EH (cell line): ENCODE results near the gene DTNA.
A peak's percentile ranks its signal among the peaks of the same experiment; 100 is the strongest.
"Not testable (repeated sequence)": the region's sequence is repeated elsewhere in the genome, so short reads cannot be mapped to it uniquely, and the experiment has no call there.

Source experiments
- DNase-seq: peaks from one replicate; pipeline ENCODE4 v3.0.0-alpha.2; 2015; ENCODE audit warnings: low read depth

Gene DTNA

DNA sequence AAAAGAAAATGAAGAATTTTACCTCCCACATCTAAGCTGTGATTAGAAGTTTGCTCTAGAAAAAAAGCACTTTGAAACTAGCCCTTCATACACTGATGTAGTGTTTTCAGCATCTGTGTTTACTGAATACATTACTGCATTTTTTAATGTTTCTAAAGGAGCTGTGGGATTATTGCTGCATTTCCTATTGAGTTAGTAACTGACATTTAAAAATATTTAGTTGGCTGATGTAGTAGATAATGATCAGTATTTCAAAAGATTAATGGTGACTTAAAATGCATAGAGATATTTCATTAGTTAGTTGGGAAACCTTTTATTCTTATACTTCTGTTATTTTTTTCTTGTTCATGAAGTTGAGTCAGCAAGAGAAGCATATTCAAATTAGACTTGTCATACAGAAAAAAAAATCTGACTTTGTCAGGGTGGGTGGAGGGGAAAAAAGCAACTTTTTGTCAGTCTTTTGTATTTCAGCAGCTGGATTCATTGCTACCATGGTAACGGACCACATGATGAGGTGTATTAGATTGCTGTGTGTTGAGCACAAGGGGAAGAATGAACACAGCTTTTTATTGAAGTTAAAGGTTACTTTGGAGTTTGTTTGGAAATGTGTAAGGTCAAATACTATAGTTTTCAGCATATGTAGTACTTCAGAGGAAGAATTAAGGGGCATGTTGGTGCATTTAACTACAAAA is at the start of gene DTNA:
DTNA (plus strand) TSS at position 549 of the 692 bp plus-strand sequence. CDS start 45,679 bp downstream, outside the sequence.
- DNase-seq, result peak; percentile 89

DNA sequence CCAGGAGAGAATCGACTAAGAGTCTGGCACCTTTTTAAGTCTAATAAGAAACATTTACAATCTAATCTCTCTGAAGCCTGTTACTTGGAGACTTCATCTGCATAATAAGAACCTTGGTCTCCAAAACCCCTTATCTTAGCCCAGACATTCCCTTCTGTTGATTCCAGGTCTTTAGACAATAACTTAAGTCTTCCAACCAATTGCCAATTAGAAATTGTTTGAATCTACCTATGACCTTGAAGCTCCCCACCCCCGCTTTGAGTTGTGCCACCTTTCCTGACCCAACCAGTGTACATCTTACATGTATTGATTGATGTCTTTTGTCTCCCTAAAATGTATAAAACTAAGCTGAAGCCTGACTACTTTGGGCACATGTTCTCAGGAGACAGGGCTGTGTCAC is 49.5 kb upstream of the DTNA start:
- no peak for DNase-seq

DNA sequence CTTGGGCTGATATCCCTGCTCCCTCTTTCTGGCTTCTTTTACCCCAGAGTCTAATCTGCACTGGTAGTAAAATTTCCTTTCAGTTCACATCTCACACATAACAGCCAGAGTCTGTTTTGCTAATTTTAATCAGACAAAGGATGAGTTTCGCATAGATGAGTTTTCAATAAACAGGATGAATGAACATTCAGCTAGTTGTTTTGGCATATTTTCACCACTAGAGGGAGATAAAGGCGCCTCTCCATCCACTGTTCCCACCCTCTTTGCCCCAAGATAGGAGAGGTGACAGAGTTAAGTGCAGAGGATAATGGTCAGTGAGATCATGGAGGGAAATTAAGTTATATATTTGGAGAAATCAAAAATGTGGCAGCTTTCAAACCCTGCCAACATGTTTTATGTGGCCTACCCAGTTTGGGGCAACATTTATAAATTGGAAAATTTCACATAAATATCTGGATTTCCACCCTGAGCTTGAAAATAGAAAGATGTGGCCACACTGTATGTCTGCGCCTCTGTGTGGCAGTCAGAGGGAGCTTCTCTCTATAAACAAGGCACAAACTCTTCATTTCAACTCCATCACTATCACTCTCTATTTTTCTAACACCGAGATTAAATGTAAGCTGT is 48.5 kb upstream of the DTNA start:
- DNase-seq, result peak; percentile 64

DNA sequence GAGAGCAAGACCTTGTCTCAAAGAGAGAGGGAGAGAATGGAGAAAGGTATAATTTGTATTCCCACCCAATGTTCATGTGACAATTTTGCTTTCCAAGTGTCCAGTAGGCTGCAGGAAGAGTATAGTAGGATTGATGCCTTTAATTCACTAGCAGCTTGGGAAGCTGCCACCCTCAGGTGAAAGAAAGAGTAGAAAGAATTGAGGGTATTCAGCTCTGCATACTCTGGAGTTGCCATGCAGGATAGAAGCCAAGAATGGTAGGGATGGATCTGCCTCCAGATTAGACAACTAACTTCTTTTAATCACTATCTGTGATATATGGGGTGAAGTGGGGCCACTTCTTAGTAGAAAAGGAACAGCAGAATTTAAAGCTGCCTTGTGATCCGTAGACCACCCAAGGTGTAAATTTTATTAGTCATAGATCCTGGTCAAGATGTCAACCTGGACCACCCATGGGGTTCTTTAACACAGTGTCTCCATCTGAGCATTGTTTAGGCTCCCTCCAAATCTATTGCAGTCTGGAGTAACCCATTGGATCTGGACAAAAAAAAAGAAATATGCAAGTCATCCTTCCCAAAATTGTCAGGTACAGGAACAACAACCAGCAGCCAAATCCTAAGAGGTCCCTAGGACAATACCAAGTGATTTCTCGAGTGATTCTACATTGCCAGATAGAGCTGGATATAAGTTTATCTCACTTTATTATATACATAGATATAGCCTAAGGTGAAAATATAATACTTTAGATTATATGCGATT is 33.1 kb upstream of the DTNA start:
- no peak for DNase-seq

DNA sequence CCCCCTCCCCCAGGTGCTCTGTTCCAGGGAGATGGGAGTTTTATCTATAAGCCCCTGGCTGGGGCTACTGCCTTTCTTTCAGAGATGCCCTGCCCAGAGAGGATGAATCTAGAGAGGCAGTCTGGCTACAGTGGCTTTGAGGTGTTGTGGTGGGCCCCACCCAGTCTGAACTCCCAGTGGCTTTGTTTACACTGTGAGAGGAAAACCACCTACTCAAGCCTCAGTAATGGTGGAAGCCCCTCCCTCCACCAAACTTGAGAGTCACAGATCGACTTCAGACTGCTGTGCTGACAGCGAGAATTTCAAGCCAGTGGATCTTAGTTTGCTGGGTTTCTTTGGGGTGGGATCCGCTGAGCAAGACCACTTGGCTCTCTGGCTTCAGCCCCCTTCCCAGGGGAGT is 20.3 kb upstream of the DTNA start:
- not testable (repeated sequence) for DNase-seq

DNA sequence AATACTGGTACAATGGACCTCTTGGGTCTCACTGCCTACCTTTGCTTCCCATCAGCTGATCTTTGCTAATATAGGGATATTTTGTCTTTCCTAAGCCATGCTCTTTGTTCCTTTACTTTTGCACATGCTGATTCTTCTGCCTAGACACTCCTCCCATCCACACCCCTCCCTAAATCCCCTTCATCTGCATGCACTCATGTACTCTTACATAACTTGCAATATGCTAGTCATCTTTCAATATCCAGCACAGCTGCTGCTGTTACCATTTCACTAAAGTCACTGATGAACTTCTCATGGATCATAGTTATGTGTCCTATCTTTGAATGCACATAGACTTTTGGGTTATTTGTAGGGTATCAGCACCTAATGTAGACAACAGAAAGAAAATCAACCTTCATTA is 18.5 kb upstream of the DTNA start:
- no peak for DNase-seq

DNA sequence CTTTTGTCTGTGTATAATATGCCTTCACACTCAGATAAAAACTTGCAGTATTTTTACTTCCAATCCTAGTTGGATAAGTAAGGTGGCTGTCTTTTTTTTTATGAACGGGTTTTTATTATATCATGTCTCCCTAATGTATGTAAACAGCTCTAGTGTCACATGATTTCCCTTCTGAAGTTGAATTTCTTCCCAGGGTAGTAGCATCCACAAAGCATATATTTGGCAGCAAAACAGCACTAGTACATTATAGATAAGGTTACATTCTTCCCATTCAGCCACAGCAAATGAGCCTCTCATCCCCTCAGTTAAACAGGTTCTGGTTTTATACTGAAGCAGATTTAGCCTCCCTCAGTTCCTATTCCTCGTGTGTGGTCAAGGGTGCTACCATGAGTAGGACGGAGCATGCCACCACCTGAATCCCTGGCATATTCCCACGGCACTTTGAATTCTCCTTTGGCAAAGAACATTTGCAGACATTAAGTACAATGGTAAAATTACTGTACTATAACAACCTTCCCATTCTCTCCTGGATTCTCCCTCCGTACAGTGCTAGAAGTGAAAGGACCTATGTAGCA is 15.4 kb upstream of the DTNA start:
- no peak for DNase-seq

DNA sequence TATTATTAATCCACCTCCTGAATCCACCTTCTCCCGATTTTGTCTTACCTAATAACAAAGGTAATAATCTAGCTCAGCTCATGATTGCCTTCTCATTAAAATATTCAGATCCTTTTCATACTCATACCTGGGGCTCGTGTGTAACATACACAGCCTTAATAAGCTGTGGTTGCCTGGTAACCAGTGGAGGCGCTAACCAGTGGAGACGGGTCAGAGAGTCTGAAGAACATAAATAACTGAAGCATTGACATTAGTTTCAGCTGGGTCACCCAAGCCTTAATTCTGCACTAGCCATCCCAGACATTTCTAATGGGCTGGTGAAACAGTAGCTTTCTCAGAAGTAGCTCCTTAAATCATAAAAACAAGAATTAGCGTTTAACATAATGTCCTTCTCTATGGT is 14.8 kb upstream of the DTNA start:
- no peak for DNase-seq

DNA sequence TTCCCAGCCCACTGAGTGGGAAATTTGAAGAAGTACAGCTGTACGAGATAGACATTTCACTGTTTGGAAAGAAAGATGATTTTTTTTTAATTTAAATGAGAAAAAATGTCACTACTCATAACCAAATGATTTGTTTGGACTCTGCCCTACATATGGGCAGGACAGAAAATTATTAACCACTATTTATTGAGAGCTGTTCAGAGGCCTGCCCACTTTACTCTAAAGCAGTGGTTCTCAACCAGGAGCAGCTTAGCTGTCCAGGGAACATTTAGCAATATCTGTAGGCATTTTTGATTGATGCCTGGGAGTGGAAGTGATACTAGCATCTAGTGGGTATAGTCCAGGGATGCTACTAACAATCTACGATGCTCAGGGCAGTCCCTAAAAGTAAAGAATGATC is 13.4 kb upstream of the DTNA start:
- DNase-seq, result no peak

DNA sequence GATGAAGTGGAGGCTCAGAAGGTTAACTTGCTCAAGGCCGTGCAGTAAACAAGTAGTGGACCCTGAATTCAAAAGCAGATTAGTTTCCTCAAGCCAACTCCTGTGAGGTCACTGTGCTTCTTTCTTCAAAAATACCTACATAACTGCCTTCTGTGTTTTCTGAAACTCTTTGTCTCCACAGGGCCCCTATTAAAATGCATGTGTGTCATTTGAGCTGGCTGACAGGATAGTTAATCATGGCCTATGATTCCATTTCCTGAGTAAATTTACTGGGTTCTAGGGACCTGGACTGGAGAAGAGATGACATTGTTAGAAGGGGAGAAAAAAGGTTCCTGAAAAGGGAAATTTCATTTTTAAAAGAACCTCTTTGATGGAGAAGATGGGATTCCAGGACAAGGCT is 12.9 kb upstream of the DTNA start:
- DNase-seq, result peak; percentile 11

DNA sequence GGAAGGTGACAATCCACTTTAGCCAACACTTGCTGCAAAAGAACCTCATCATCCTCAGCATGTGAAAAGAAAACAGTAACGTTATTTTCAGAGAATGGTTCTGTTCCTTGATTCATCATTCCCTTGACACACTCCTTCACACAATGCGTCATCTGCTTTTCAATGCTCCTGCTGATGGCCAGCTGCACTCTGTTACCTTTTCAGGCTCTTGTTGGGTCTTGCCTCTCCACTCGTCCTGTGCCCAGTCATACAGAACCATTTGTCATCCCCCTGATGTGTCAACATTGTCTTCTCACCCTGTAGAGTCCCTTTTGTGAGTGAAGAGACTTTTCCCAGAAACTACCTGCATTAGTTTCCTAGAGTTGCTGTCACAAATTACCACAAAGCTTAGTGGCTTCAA is 12.2 kb upstream of the DTNA start:
- no peak for DNase-seq

DNA sequence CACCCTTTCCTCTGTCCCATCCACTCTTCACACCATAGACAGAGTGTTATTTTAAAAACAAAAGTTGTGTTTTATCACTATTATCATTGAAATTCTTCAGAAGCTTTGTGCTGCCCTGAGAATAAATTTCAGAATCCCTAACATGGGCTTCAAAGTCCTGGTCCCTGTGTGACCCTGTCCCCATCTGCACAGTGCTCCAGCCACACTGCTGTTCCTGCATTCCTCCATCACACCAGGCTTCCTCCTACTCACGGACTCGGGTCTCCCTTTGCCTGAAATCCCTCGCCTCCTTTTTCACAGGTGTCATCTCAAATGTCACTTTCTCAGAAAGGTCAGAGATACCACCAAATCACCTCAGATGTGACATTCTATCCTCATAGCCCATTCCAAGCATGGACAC is 8.2 kb upstream of the DTNA start:
- DNase-seq, result no peak

DNA sequence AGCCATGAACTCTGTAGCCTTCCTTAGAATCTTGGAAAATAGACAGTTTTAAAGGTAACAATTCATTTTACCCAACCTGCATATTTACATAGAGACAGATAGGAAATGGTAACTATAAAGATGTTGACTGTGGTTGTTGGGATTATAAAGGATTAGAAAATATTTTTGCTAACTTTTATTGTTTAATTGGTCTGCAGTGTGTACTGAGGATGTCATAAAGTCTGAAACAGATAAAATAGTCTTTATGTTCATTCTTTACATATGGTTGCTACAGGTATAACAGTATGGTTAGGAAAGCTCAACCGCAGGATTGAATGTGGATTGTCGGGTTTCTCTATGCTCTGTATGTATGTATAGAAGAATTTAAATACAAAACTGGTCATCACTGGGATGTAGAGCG is 7.3 kb upstream of the DTNA start:
- no peak for DNase-seq

DNA sequence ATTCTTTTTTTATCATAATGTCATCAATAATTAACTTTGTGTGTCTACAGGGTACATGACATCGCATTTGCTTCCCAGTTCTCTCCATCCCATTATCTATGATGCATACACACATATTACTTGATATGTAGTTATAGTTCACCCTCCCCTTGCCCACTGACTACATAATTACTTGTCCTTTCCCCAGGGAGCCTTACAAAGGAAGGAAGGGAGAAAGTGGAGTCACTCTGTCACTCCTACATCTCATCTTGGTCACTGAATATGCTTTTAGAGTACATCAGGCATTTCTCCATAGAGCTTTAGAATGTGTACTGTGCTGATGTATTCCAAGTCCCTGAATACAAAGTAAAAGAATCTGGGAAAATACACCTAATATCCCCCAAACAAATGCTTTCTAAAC is 6.0 kb upstream of the DTNA start:
- DNase-seq, result no peak

DNA sequence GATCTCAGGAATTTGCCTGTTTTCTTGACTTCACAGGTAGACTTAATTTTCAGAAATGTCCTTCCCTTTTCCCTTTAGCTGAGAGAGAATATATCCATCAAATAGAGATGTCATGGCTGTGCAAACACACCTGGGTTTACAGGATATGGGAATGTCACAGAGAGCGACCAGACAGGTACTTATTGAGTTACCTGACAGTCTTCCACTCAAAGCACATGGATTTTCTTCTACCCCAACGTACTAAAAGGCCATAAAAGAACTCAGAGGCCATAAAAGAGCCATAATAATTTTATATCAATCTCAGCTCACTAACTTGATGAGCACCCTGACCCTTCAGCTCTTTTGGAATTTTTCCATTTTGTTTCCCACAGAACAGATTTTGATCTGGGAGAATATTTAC is 5.3 kb upstream of the DTNA start:
- no peak for DNase-seq

DNA sequence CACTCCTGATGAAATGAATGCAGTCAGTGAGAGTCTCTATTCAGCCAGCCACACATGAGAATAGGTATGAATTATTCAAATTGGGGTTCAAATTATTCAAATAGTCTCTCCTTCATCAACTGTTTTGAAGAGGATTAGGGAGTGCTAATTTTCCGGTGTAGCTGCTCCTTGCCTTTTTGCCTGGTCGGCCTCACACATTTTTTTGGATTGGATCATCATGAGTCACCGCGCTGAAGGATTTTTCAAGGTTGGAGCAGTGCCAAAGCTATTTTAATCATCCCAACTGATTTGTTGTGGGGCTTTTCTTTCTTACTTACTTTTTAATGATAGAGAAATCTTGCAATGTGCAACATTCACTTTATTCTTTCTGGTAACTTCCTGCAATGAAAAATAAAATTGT is 2.4 kb upstream of the DTNA start:
- DNase-seq, result peak; percentile 93

DNA sequence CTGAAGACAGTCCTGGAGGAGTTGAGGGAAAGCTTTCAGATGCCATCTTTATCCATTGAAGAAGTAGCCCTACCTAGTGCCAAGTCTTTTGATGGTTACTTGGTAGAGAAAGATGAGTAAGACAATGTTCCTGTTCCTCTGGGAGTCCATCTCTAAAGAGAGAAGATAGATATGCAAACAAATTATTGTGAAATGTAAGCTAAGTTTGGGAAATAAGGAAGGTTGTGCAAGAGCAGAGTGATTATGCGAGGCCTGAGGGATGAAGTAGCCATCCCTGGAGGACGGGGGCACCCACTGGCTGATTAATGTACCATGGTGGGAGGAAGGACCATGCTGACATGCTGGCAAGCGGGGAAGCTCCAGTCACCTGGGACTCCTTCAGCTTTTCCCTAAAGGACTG is 994 bp upstream of the DTNA start:
- peak; percentile 90 for DNase-seq

DNA sequence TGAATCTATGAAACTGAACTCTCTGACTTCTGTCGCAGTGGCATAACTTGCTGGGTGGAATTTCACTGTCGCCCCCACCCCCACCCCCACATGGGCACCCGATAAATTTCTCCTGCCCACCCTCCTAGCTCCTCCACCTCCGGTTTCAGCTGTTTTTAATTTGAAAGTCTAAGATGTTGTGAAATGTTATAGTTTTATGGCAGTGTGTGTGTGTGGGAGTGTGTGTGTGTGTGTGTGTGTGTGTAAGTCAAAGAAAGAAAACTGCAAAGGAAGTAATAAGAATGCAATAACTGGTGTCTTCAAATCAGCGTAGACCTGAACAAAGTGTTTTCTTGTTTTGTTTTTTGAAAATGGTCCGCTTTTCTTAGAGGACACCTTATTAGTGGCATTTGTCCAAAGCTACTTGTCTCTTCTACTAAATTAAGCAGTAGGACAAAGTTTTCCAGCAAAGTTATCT is 388 bp downstream of the DTNA start:
- peak; percentile 55 for DNase-seq

DNA sequence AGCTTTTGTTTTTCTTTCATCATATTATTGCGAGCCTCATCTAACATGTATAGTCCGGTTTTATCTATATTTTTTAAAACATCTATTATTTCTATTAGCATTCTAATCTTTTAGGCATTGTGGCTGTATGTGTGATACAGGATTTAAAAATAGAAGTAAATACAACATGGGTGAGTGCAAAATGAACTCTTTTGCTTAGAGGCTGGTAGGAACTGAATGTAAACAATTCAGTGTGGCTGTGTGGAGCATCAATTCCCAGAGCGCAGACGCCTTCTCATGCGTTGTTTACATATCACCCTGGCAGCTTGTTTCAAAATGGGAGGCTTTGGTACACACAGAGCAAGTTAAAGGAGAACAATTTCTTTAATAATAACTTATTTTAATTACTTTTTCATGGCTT is 836 bp downstream of the DTNA start:
- peak; percentile 44 for DNase-seq

DNA sequence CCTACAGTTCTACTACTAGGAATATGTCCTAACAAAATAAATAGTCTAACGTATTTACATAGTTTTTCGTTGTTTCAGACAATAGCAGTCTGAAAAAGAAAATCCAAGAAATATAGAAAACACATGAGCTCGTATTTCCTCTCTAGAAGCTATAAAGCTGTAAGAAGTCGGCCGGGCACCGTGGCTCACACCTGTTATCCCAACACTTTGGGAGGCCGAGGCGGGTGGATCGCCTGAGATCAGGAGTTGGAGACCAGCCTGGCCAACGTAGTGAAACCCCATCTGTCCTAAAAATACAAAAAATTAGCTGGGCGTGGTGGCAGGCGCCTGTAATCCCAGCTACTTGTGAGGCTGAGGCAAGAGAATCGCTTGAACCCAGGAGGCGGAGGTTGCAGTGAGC is 6.0 kb downstream of the DTNA start:
- not testable (repeated sequence) for DNase-seq

DNA sequence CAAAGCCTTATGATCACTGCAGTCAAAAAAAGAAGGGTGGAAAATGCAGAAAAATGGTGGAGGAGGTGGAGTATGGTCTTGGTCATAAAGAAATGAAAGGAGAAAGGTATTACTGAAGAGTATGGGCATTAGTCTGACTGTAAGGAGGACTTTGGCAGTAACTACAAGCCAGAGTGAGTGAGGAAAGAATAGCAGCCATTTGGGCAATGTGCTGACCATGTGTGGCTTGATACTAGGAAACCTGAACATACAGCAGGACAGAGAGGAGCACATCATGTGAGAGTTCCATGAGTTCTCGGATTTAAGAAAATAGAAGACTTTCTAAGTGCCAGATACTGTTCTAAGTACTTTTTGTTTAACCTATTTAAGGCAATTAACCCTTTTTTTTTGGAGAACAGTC is 8.5 kb downstream of the DTNA start:
- DNase-seq, result no peak

DNA sequence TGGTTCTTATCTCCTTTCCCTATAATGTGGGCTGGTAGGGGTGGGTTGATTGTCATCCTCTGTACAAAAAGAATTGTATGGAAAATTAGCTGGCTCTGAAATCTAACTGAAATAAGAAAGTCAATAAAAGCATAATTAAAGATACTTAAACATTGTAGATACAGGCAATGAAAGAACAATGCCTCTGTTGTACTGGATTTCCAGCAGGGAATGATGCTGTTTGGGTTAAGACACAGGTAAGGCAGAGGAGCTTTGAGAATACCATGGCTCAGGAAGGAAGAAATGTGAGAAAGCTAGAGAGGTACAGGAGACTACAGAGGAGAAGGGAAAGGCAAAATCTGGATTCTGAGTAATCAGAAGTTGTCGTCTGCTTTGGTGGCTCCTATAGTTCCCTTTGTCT is 10.1 kb downstream of the DTNA start:
- DNase-seq, result no peak

DNA sequence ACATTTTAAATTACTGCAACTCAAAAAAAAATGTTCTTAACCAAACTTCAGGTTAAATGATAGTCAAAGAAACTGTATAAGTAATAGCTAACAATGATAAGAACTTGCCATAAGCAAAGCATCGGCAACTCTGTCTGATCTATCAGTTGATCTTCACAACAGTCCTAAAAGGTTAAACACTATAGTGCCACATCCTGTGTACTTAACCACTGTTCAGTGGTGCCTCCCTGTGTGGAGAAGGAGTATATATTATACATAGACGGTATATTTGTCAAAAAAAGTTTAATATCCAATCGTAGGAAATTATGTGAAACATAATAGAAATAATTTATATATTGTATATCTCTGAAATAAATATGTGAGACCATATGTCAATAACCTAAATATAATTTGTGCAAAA is 13.0 kb downstream of the DTNA start:
- peak; percentile 8 for DNase-seq
